Choroid plexus epithelial cell (primary cell): ENCODE results near the gene SIRPD.

ENCODE experiments used
- DNase-seq: peaks from one replicate; pipeline ENCODE4 v3.0.0-alpha.2; 2010; ENCODE audit warnings: low read depth
- H3K4me3 ChIP-seq: 2 replicates; pipeline ENCODE4 v1.5.1; 2011; ENCODE audit warnings: low read depth, mild to moderate bottlenecking, control low read depth, low read length, moderate library complexity
- CTCF ChIP-seq: conservative IDR thresholded peaks from 2 replicates; pipeline ENCODE4 v1.5.1; 2011; ENCODE audit warnings: low read depth, mild to moderate bottlenecking, control low read depth, inconsistent platforms, low read length, moderate library complexity

SIRPD gene

GRCh38 chr20:1489764-1490436 is 67.6 kb downstream of the SIRPD start:
- no peak for DNase-seq
- no peak for TF ChIP-seq CTCF
- no peak overlapping the region for H3K4me3 ChIP-seq

DNA sequence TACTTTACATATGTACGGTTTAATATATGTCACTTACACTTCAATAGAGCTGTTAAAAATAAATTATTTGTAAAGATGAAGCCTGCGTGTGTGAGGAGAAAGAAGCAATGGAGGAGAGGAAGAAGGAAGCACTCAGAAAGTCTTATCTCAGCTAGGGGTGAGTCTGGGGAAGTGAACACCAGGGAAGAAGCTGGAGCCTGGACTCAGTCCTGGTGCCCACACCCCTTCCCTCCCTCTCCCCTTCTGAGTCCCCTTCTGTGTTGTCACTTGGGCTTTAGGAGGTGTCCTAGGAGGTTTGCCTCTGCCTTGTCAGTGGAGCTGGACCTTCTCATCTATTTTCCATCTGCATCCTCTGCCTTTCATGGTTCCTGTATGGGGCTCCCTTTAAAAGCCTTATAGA is 68.2 kb downstream of the SIRPD start:
- no peak for DNase-seq
- no peak overlapping the region for H3K4me3 ChIP-seq
- no peak for TF ChIP-seq CTCF

- no peak for TF ChIP-seq CTCF
- no peak for DNase-seq
- no peak overlapping the region for H3K4me3 ChIP-seq
Measured at GRCh38 chr20:1486566-1486965, 70.9 kb downstream of the SIRPD start.

- no peak for TF ChIP-seq CTCF
- DNase-seq, result no peak
- H3K4me3 ChIP-seq, result no peak overlapping the region
Measured at GRCh38 chr20:1484438-1485116, 72.9 kb downstream of the SIRPD start.
